ENCODE data around the gene NOTO.
A peak's percentile ranks its signal among the peaks of the same experiment; 100 is the strongest.
"Not testable (repeated sequence)": the region's sequence is repeated elsewhere in the genome, so short reads cannot be mapped to it uniquely, and the experiment has no call there.

The NOTO gene

DNA sequence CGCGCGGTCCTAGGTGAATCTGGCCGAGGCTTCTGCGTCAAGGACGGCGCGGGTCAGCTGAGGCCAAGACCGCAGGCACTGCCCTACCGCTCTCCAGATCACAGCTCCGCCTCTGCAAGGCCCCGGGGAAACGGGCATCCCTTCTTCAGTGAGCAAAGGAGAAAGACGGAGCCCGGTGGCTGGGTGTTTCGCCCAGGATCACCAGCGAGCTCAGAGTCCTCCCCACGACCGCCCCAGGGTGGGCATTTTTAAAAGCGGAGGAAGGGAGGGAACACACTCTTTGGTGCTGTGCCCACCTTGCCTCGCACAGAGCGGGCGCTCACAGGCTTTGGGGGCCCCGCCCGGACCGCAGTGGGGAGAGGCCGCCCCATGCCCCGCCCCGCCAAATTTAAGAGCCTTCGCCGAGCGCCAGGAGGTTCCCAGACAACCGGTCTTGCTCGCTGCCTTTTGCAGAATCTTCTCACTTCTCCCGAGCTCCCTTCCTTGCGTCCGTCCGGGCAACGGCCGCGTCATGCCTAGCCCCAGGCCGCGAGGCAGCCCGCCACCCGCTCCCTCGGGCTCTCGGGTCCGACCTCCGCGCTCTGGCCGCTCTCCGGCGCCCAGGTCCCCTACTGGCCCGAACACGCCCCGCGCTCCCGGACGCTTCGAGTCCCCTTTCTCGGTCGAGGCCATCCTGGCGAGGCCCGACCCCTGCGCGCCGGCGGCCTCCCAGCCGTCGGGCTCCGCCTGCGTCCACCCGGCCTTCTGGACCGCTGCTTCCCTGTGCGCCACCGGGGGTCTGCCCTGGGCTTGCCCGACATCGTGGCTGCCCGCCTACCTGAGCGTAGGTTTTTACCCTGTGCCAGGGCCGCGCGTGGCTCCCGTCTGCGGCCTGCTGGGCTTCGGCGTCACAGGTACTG lies at the start of gene NOTO:
NOTO (plus strand) TSS at position 419 of the 899 bp plus-strand sequence; CDS start at position 512, 93 bp downstream.
- Histone ChIP-seq H3K27me3 (ENCODE audit: insufficient read depth, low read length) (peaks cover 58% of the 10 kb centered on the region), H3K4me1 (ENCODE audit: insufficient read depth, low read length) (peaks cover 4% of the 10 kb centered on the region), H3K9me3 (ENCODE audit: low read length) (peaks cover 5% of the 10 kb centered on the region), H3K36me3 (ENCODE audit: insufficient read depth, low read length) (no peaks in the 10 kb centered on the region), H2AFZ (ENCODE audit: low read depth, low read length) (peak within 1 kb of the TSS; percentile 78), H3K4me3 (ENCODE audit: low read length) (no peak within 1 kb of the TSS)

GRCh38 chr2:73156539-73157124 lies 45.7 kb upstream of the NOTO start:
- Histone ChIP-seq H3K4me1 (ENCODE audit: insufficient read depth, low read length) (no peaks in the 10 kb centered on the region), H3K36me3 (ENCODE audit: insufficient read depth, low read length) (no peaks in the 10 kb centered on the region), H3K9me3 (ENCODE audit: low read length) (no peaks in the 10 kb centered on the region), H3K27me3 (ENCODE audit: insufficient read depth, low read length) (peaks cover 24% of the 10 kb centered on the region), H3K4me3 (ENCODE audit: low read length) (no peak overlapping the region), H2AFZ (ENCODE audit: low read depth, low read length) (no peak overlapping the region)

GRCh38 chr2:73162856-73163391 lies 39.5 kb upstream of the NOTO start:
- Histone ChIP-seq H3K4me3 (ENCODE audit: low read length) (no peak overlapping the region), H3K4me1 (ENCODE audit: insufficient read depth, low read length) (no peaks in the 10 kb centered on the region), H2AFZ (ENCODE audit: low read depth, low read length) (no peak overlapping the region), H3K36me3 (ENCODE audit: insufficient read depth, low read length) (no peaks in the 10 kb centered on the region), H3K27me3 (ENCODE audit: insufficient read depth, low read length) (peaks cover 6% of the 10 kb centered on the region), H3K9me3 (ENCODE audit: low read length) (no peaks in the 10 kb centered on the region)

GRCh38 chr2:73163483-73164367 lies 38.6 kb upstream of the NOTO start:
- H3K27me3 ChIP-seq (ENCODE audit: insufficient read depth, low read length): peaks cover 3% of the 10 kb centered on the region
- no peak overlapping the region for H3K4me3 ChIP-seq (ENCODE audit: low read length)
- no peaks in the 10 kb centered on the region for H3K4me1 ChIP-seq (ENCODE audit: insufficient read depth, low read length)
- no peak overlapping the region for H2AFZ ChIP-seq (ENCODE audit: low read depth, low read length)
- no peaks in the 10 kb centered on the region for H3K9me3 ChIP-seq (ENCODE audit: low read length)
- H3K36me3 ChIP-seq (ENCODE audit: insufficient read depth, low read length): no peaks in the 10 kb centered on the region

- H2AFZ ChIP-seq (ENCODE audit: low read depth, low read length); H3K36me3 ChIP-seq (ENCODE audit: insufficient read depth, low read length); H3K27me3 ChIP-seq (ENCODE audit: insufficient read depth, low read length); H3K4me3 ChIP-seq (ENCODE audit: low read length); H3K4me1 ChIP-seq (ENCODE audit: insufficient read depth, low read length); H3K9me3 ChIP-seq (ENCODE audit: low read length): not testable (repeated sequence)
Observed at GRCh38 chr2:73165978-73166377, 36.4 kb upstream of the NOTO start.

GRCh38 chr2:73166813-73167212 lies 35.6 kb upstream of the NOTO start:
- not testable (repeated sequence) for H3K4me3 ChIP-seq (ENCODE audit: low read length); H2AFZ ChIP-seq (ENCODE audit: low read depth, low read length); H3K36me3 ChIP-seq (ENCODE audit: insufficient read depth, low read length); H3K27me3 ChIP-seq (ENCODE audit: insufficient read depth, low read length); H3K4me1 ChIP-seq (ENCODE audit: insufficient read depth, low read length); H3K9me3 ChIP-seq (ENCODE audit: low read length)

GRCh38 chr2:73168348-73168747 lies 34.0 kb upstream of the NOTO start:
- H3K4me3 ChIP-seq (ENCODE audit: low read length); H3K27me3 ChIP-seq (ENCODE audit: insufficient read depth, low read length); H2AFZ ChIP-seq (ENCODE audit: low read depth, low read length); H3K9me3 ChIP-seq (ENCODE audit: low read length); H3K36me3 ChIP-seq (ENCODE audit: insufficient read depth, low read length); H3K4me1 ChIP-seq (ENCODE audit: insufficient read depth, low read length): not testable (repeated sequence)

GRCh38 chr2:73170341-73170740 lies 32.0 kb upstream of the NOTO start:
- not testable (repeated sequence) for H3K4me1 ChIP-seq (ENCODE audit: insufficient read depth, low read length); H2AFZ ChIP-seq (ENCODE audit: low read depth, low read length); H3K9me3 ChIP-seq (ENCODE audit: low read length); H3K4me3 ChIP-seq (ENCODE audit: low read length); H3K36me3 ChIP-seq (ENCODE audit: insufficient read depth, low read length)
- H3K27me3 ChIP-seq (ENCODE audit: insufficient read depth, low read length): peaks cover 28% of the 10 kb centered on the region

DNA sequence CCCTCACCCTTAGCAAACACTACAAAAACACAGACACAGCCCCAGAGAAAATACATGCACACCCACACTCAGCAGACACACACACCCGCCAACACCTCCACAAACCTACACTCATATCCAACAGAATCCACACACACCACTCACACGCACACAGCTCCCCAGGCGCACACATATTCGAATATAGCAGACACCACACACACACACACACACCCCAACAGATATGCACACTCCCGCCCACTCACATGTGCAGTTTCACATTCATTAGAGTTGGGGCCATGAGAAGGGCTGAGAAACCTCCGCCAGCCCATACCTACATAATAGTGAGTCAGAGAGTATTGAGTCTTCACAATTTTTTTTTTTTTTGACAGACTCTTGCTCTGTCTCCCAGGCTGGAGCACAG lies 29.4 kb upstream of the NOTO start:
- H3K9me3 ChIP-seq (ENCODE audit: low read length): no peaks in the 10 kb centered on the region
- no peak overlapping the region for H3K4me3 ChIP-seq (ENCODE audit: low read length)
- H3K27me3 ChIP-seq (ENCODE audit: insufficient read depth, low read length): peaks cover 45% of the 10 kb centered on the region
- peaks cover 5% of the 10 kb centered on the region for H3K4me1 ChIP-seq (ENCODE audit: insufficient read depth, low read length)
- no peak overlapping the region for H2AFZ ChIP-seq (ENCODE audit: low read depth, low read length)
- H3K36me3 ChIP-seq (ENCODE audit: insufficient read depth, low read length): no peaks in the 10 kb centered on the region

- peaks cover 45% of the 10 kb centered on the region for H3K27me3 ChIP-seq (ENCODE audit: insufficient read depth, low read length)
Observed at GRCh38 chr2:73173781-73174180, 28.6 kb upstream of the NOTO start.

DNA sequence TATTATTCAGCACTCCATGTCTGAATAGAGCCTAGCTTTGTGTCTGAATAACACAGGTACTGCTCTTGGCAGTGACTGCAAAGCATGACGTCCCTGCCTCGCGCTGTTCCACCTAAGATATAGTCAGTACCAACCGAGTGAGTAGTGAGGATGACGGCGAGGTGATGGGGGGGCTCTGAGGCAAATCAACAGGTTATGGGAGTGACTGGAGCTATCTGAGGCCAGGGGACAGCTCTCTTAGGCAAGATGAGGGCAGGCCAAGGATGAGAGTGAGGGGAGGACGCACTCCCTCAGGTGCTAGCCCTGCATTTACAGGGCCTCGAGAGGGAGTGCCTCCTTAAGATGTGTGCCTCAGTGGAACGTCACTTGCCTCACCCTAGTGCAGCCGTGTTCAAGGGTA lies 28.1 kb upstream of the NOTO start:
- H3K27me3 ChIP-seq (ENCODE audit: insufficient read depth, low read length): peaks cover 45% of the 10 kb centered on the region
- peaks cover 5% of the 10 kb centered on the region for H3K4me1 ChIP-seq (ENCODE audit: insufficient read depth, low read length)

More at GRCh38 chr2:73173781-73174180, 28.6 kb upstream of the NOTO start:
- H2AFZ ChIP-seq (ENCODE audit: low read depth, low read length): no peak overlapping the region
- H3K4me3 ChIP-seq (ENCODE audit: low read length): no peak overlapping the region
- no peaks in the 10 kb centered on the region for H3K36me3 ChIP-seq (ENCODE audit: insufficient read depth, low read length)
- H3K9me3 ChIP-seq (ENCODE audit: low read length): no peaks in the 10 kb centered on the region
- peaks cover 5% of the 10 kb centered on the region for H3K4me1 ChIP-seq (ENCODE audit: insufficient read depth, low read length)

GRCh38 chr2:73174941-73175662 lies 27.3 kb upstream of the NOTO start:
- Histone ChIP-seq H3K4me1 (ENCODE audit: insufficient read depth, low read length) (peaks cover 5% of the 10 kb centered on the region), H3K27me3 (ENCODE audit: insufficient read depth, low read length) (peaks cover 48% of the 10 kb centered on the region), H3K36me3 (ENCODE audit: insufficient read depth, low read length) (no peaks in the 10 kb centered on the region), H3K9me3 (ENCODE audit: low read length) (no peaks in the 10 kb centered on the region), H3K4me3 (ENCODE audit: low read length) (peak overlapping the region; percentile 21), H2AFZ (ENCODE audit: low read depth, low read length) (peak overlapping the region; percentile 50)

More for the DNA sequence above, 28.1 kb upstream of the NOTO start:
- Histone ChIP-seq H3K9me3 (ENCODE audit: low read length) (no peaks in the 10 kb centered on the region), H3K36me3 (ENCODE audit: insufficient read depth, low read length) (no peaks in the 10 kb centered on the region), H3K4me3 (ENCODE audit: low read length) (no peak overlapping the region), H2AFZ (ENCODE audit: low read depth, low read length) (no peak overlapping the region)
